ENCODE measurements around the gene DENND6A.

DNA sequence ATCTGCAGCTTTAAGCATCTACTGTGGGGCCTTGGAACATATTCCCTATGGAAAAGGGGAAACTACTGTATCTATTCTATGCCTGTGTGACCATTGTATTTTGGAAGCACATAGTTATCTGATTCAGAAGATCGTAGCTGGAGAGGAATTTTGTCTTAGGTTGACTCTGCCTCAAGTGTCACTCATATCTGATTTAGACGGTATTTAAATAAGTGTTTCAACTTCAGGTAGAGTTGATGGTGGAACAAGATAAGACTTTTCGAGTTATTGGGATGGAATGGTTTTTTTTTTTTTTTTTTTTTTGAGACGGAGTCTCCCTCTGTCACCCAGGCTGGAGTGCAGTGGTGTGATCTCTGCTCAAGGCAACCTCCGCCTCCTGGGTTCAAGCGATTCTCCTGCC is 8.9 kb upstream of the DENND6A start:
- TF ChIP-seq, protein P1, sequence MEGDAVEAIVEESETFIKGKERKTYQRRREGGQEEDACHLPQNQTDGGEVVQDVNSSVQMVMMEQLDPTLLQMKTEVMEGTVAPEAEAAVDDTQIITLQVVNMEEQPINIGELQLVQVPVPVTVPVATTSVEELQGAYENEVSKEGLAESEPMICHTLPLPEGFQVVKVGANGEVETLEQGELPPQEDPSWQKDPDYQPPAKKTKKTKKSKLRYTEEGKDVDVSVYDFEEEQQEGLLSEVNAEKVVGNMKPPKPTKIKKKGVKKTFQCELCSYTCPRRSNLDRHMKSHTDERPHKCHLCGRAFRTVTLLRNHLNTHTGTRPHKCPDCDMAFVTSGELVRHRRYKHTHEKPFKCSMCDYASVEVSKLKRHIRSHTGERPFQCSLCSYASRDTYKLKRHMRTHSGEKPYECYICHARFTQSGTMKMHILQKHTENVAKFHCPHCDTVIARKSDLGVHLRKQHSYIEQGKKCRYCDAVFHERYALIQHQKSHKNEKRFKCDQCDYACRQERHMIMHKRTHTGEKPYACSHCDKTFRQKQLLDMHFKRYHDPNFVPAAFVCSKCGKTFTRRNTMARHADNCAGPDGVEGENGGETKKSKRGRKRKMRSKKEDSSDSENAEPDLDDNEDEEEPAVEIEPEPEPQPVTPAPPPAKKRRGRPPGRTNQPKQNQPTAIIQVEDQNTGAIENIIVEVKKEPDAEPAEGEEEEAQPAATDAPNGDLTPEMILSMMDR (IDR thresholded peaks at IDR 0.05): no peak
- no peak for TF ChIP-seq POLR2A (IDR thresholded peaks at IDR 0.05)
